Neural cell (in vitro differentiated cells): Measurements from ENCODE around the gene TRAPPC2B. TPM values are rescaled to one million over a fixed set of nuclear protein-coding genes. Genes with fewer than 3 reads are reported as not detected.
"Not testable (repeated sequence)": the region's sequence is repeated elsewhere in the genome, so short reads cannot be mapped to it uniquely, and the experiment has no call there.

Experiments used
- H2AFZ ChIP-seq: fragments of 200-600, 300-800 bp; sonication (generic), shearing (Covaris generic); 2 replicates; pipeline ENCODE4 v1.6.0; 2014; ENCODE audit warnings: low read depth, mild to moderate bottlenecking, antibody characterized with exemption, low read length, moderate library complexity
- H3F3A ChIP-seq: fragments of 200-600 bp; shearing (Covaris generic); 2 replicates; pipeline ENCODE4 v1.6.1; 2016; ENCODE audit warnings: mild to moderate bottlenecking, moderate library complexity, mixed read lengths, antibody characterized with exemption, low read length; ENCODE audit not compliant: insufficient read depth, poor library complexity, severe bottlenecking
- H3K27ac ChIP-seq: fragments of 200-600, 300-800 bp; sonication (generic), shearing (Covaris generic); 2 replicates; pipeline ENCODE4 v1.5.1; 2014; ENCODE audit warnings: mild to moderate bottlenecking, low read length, moderate library complexity
- H3K27me3 ChIP-seq: fragments of 300-800, 200-600 bp; sonication (generic), shearing (Covaris generic); 2 replicates; pipeline ENCODE4 v1.6.0; 2014; ENCODE audit warnings: mild to moderate bottlenecking, low read depth, low read length, moderate library complexity; ENCODE audit not compliant: insufficient read depth
- H3K36me3 ChIP-seq: fragments of 300-800, 200-600 bp; sonication (generic), shearing (Covaris generic); 2 replicates; pipeline ENCODE4 v1.5.1; 2014; ENCODE audit warnings: mild to moderate bottlenecking, antibody characterized with exemption, low read length, moderate library complexity; ENCODE audit not compliant: insufficient read depth
- H3K4me2 ChIP-seq: fragments of 300-800, 200-600 bp; sonication (generic), shearing (Covaris generic); 2 replicates; pipeline ENCODE4 v1.6.0; 2014; ENCODE audit warnings: mild to moderate bottlenecking, low read length
- H3K4me3 ChIP-seq: fragments of 300-800, 200-600 bp; sonication (generic), shearing (Covaris generic); 2 replicates; pipeline ENCODE4 v1.5.1; 2014; ENCODE audit warnings: mild to moderate bottlenecking, low read length, moderate library complexity
- H3K79me2 ChIP-seq: fragments of 200-600 bp; shearing (Covaris generic); replicated peaks from 2 replicates; pipeline ENCODE4 v1.6.0; 2014; ENCODE audit warnings: mild to moderate bottlenecking, low read length, moderate library complexity; ENCODE audit not compliant: insufficient read depth
- H3K9ac ChIP-seq: fragments of 300-800, 200-600 bp; sonication (generic), shearing (Covaris generic); 2 replicates; pipeline ENCODE4 v1.6.1; 2016; ENCODE audit warnings: mild to moderate bottlenecking, low read length, mixed read lengths
- H3K9me2 ChIP-seq: fragments of 200-600 bp; shearing (Covaris generic); 2 replicates; pipeline ENCODE4 v1.6.1; 2016; ENCODE audit warnings: mild to moderate bottlenecking, low read length, mixed read lengths; ENCODE audit not compliant: insufficient read depth
- H3K9me3 ChIP-seq: fragments of 200-600, 300-800 bp; sonication (generic), shearing (Covaris generic); 2 replicates; pipeline ENCODE4 v1.6.1; 2016; ENCODE audit warnings: mild to moderate bottlenecking, mixed run types, low read length, moderate library complexity, mixed read lengths
- H4K20me1 ChIP-seq: fragments of 200-600 bp; shearing (Covaris generic); 2 replicates; pipeline ENCODE4 v1.6.1; 2016; ENCODE audit warnings: mild to moderate bottlenecking, mixed run types; ENCODE audit not compliant: insufficient read depth
- CTCF ChIP-seq: fragments of 450-650 bp; IDR thresholded peaks from 2 replicates; pipeline ENCODE4 v1.5.1; 2014; ENCODE audit warnings: antibody characterized with exemption, mild to moderate bottlenecking, moderate library complexity; ENCODE audit not compliant: poor library complexity, severe bottlenecking
- EP300 ChIP-seq: fragments of 450-650 bp; conservative IDR thresholded peaks from 2 replicates; pipeline ENCODE4 v1.6.1; 2014; ENCODE audit warnings: antibody characterized with exemption, mild to moderate bottlenecking, moderate library complexity; ENCODE audit not compliant: poor library complexity, severe bottlenecking
- EZH2 ChIP-seq: fragments of 200-600, 300-800 bp; shearing (Covaris generic), sonication (generic); IDR thresholded peaks from 2 replicates; pipeline ENCODE4 v1.6.1; 2014; ENCODE audit warnings: antibody characterized with exemption, low read length, borderline replicate concordance, mild to moderate bottlenecking; ENCODE audit not compliant: insufficient read depth, poor library complexity, severe bottlenecking
- MXI1 ChIP-seq: fragments of 450-650 bp; conservative IDR thresholded peaks from 2 replicates; pipeline ENCODE4 v1.6.1; 2014; ENCODE audit warnings: antibody characterized with exemption, mild to moderate bottlenecking; ENCODE audit not compliant: poor library complexity, severe bottlenecking
- POLR2AphosphoS5 ChIP-seq: IDR thresholded peaks from 2 replicates; pipeline ENCODE4 v1.6.1; 2012
- RAD21 ChIP-seq: fragments of 450-650 bp; conservative IDR thresholded peaks from 2 replicates; pipeline ENCODE4 v1.6.1; 2014; ENCODE audit warnings: antibody characterized with exemption, mild to moderate bottlenecking, moderate library complexity
- SMC3 ChIP-seq: fragments of 450-650 bp; conservative IDR thresholded peaks from 2 replicates; pipeline ENCODE4 v1.6.1; 2014; ENCODE audit warnings: antibody characterized with exemption, mild to moderate bottlenecking, moderate library complexity; ENCODE audit not compliant: poor library complexity
- TAF1 ChIP-seq: IDR thresholded peaks from 2 replicates; pipeline ENCODE4 v1.6.1; 2012; ENCODE audit warnings: low read depth
- polyA plus RNA-seq: library from polyadenylated mRNA; depleted of rRNA; stranded (reverse); fragments of >200 nt; gene quantifications from 2 replicates; pipeline ENCODE4 v1.2.3, GENCODE V29; 2014
- TF ChIP-seq, protein P1 (sequence below): IDR thresholded peaks from 2 replicates; pipeline ENCODE4 v1.6.1; 2012; ENCODE audit warnings: borderline replicate concordance

Gene TRAPPC2B
- polyA plus RNA-seq, 1 donor from 2014 or later = 42.6 TPM

DNA sequence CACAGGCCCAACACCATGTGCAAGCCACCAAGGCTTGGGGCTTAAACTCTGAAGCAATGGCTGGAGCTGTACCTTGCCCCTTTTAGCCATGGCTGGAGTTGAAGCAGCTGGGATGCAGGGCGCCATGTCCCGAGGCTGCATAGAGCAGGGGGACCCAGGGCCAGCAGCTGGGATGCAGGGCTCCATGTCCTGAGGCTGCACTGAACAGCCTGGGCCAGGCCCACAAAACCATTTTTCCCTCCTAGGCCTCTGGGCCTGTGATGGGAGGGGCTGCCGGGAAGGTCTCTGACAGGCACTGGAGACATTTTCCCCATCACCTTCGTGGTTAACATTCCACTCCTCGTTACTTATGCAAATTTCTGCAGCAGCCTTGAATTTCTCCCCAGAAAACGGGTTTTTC lies 10.8 kb downstream of the TRAPPC2B start:
- Histone ChIP-seq H3K9ac (no peak overlapping the region), H3K4me2 (no peak overlapping the region), H3F3A (no peaks in the 10 kb centered on the region), H3K4me3 (no peak overlapping the region), H2AFZ (no peak overlapping the region), H3K27me3 (no peaks in the 10 kb centered on the region), H3K27ac (no peak overlapping the region), H4K20me1 (no peaks in the 10 kb centered on the region), H3K36me3 (peaks cover 25% of the 10 kb centered on the region), H3K79me2 (no peaks in the 10 kb centered on the region), H3K9me3 (peaks cover 11% of the 10 kb centered on the region), H3K9me2 (no peaks in the 10 kb centered on the region)
- TF ChIP-seq SMC3 = no peak
- no peak for TF ChIP-seq POLR2AphosphoS5
- no peak for TF ChIP-seq CTCF

- not testable (repeated sequence) for H3K9ac ChIP-seq, H3K4me3 ChIP-seq, H3K27ac ChIP-seq, H3K79me2 ChIP-seq, H3K4me2 ChIP-seq, H3K27me3 ChIP-seq, H4K20me1 ChIP-seq, H3F3A ChIP-seq, H2AFZ ChIP-seq, H3K9me2 ChIP-seq
- Histone ChIP-seq H3K9me3 (peaks cover 11% of the 10 kb centered on the region), H3K36me3 (peaks cover 25% of the 10 kb centered on the region)
Observed at GRCh38 chr19:57374647-57375046, 11.3 kb downstream of the TRAPPC2B start.

GRCh38 chr19:57376151-57376550 lies 12.8 kb downstream of the TRAPPC2B start:
- no peaks in the 10 kb centered on the region for H4K20me1 ChIP-seq
- H3K4me3 ChIP-seq = no peak overlapping the region
- H3F3A ChIP-seq = no peaks in the 10 kb centered on the region
- peaks cover 25% of the 10 kb centered on the region for H3K36me3 ChIP-seq
- no peak overlapping the region for H2AFZ ChIP-seq
- H3K9ac ChIP-seq = no peak overlapping the region
- TF ChIP-seq EP300 (no peak), SMC3 (no peak), POLR2AphosphoS5 (no peak), EZH2 (no peak), TAF1 (no peak)
- H3K9me3 ChIP-seq = peaks cover 11% of the 10 kb centered on the region
- no peak overlapping the region for H3K27ac ChIP-seq
- no peaks in the 10 kb centered on the region for H3K79me2 ChIP-seq
- no peak overlapping the region for H3K4me2 ChIP-seq
- no peaks in the 10 kb centered on the region for H3K27me3 ChIP-seq
- no peaks in the 10 kb centered on the region for H3K9me2 ChIP-seq

- H3K9ac ChIP-seq = no peak overlapping the region
- peaks cover 19% of the 10 kb centered on the region for H3K36me3 ChIP-seq
- H3K27ac ChIP-seq = no peak overlapping the region
- no peak overlapping the region for H2AFZ ChIP-seq
- H3F3A ChIP-seq = no peaks in the 10 kb centered on the region
- H3K9me3 ChIP-seq = peaks cover 11% of the 10 kb centered on the region
- no peak overlapping the region for H3K4me2 ChIP-seq
- H3K27me3 ChIP-seq = no peaks in the 10 kb centered on the region
- H3K9me2 ChIP-seq = no peaks in the 10 kb centered on the region
- no peaks in the 10 kb centered on the region for H3K79me2 ChIP-seq
- TF ChIP-seq, protein P1, sequence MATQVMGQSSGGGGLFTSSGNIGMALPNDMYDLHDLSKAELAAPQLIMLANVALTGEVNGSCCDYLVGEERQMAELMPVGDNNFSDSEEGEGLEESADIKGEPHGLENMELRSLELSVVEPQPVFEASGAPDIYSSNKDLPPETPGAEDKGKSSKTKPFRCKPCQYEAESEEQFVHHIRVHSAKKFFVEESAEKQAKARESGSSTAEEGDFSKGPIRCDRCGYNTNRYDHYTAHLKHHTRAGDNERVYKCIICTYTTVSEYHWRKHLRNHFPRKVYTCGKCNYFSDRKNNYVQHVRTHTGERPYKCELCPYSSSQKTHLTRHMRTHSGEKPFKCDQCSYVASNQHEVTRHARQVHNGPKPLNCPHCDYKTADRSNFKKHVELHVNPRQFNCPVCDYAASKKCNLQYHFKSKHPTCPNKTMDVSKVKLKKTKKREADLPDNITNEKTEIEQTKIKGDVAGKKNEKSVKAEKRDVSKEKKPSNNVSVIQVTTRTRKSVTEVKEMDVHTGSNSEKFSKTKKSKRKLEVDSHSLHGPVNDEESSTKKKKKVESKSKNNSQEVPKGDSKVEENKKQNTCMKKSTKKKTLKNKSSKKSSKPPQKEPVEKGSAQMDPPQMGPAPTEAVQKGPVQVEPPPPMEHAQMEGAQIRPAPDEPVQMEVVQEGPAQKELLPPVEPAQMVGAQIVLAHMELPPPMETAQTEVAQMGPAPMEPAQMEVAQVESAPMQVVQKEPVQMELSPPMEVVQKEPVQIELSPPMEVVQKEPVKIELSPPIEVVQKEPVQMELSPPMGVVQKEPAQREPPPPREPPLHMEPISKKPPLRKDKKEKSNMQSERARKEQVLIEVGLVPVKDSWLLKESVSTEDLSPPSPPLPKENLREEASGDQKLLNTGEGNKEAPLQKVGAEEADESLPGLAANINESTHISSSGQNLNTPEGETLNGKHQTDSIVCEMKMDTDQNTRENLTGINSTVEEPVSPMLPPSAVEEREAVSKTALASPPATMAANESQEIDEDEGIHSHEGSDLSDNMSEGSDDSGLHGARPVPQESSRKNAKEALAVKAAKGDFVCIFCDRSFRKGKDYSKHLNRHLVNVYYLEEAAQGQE = no peak
- TF ChIP-seq RAD21 = no peak
- no peak for TF ChIP-seq POLR2AphosphoS5
- TF ChIP-seq EZH2 = no peak
- TF ChIP-seq SMC3 = no peak
- TF ChIP-seq EP300 = no peak
- no peak for TF ChIP-seq MXI1
- no peak for TF ChIP-seq CTCF
- no peak overlapping the region for H3K4me3 ChIP-seq
- H4K20me1 ChIP-seq = no peaks in the 10 kb centered on the region
Observed at GRCh38 chr19:57377498-57378146, 14.3 kb downstream of the TRAPPC2B start.
